CD4-positive, CD25-positive, alpha-beta regulatory T cell (primary cell): ENCODE results near the gene C10orf143. TPM values are rescaled to one million over a fixed set of nuclear protein-coding genes. Genes with fewer than 3 reads are reported as not detected.
"Not testable (repeated sequence)": the region's sequence is repeated elsewhere in the genome, so short reads cannot be mapped to it uniquely, and the experiment has no call there.

ENCODE experiments used
- ATAC-seq, 2 donors: fragments of 150-1000 bp; cut with Tn5 transposase; one replicate each; pipeline ENCODE4 v1.10.0; 2021; ENCODE audit warnings: low read depth in 2 of 2, moderate number of reproducible peaks in 2 of 2, moderate library complexity in 1 of 2
- DNase-seq, 3 donors: peaks; one replicate each; pipeline versions ENCODE4 v3.0.0 to v3.0.0-alpha.2; 2012 to 2022; ENCODE audit warnings: mixed read lengths in 1 of 3
- H3K27ac ChIP-seq: one replicate; pipeline ENCODE4 v1.7.0; 2013; ENCODE audit warnings: mild to moderate bottlenecking, low read length; ENCODE audit not compliant: insufficient read depth, poor library complexity, severe bottlenecking
- H3K27me3 ChIP-seq: one replicate; pipeline ENCODE4 v1.7.0; 2013; ENCODE audit warnings: low read length; ENCODE audit not compliant: control insufficient read depth, insufficient read depth
- H3K36me3 ChIP-seq: one replicate; pipeline ENCODE4 v1.7.0; 2013; ENCODE audit warnings: mild to moderate bottlenecking, low read length, moderate library complexity; ENCODE audit not compliant: control insufficient read depth, insufficient read depth
- H3K4me1 ChIP-seq: 2 replicates; pipeline ENCODE4 v1.7.0; 2013; ENCODE audit warnings: mild to moderate bottlenecking, low read length; ENCODE audit not compliant: insufficient read depth, control insufficient read depth, poor library complexity, severe bottlenecking
- H3K4me3 ChIP-seq: one replicate; pipeline ENCODE4 v1.7.0; 2013; ENCODE audit warnings: low read depth, mild to moderate bottlenecking, low read length, moderate library complexity
- H3K9me3 ChIP-seq, 2 experiments: 1 replicate in 1 of 2; 2 replicates in 1 of 2; pipeline ENCODE4 v1.7.0; 2013; ENCODE audit warnings: low read length in 2 of 2, mild to moderate bottlenecking in 1 of 2, moderate library complexity in 1 of 2; ENCODE audit not compliant: control insufficient read depth in 2 of 2
- H3K27ac Mint-ChIP-seq, 3 donors: one replicate each; pipeline ENCODE4 v1.8.0; 2020 to 2022; ENCODE audit warnings: mild to moderate bottlenecking in 3 of 3, mixed read lengths in 3 of 3, moderate library complexity in 2 of 3
- H3K27me3 Mint-ChIP-seq: one replicate; pipeline ENCODE4 v1.8.0; 2022; ENCODE audit warnings: mild to moderate bottlenecking, mixed read lengths
- H3K36me3 Mint-ChIP-seq: one replicate; pipeline ENCODE4 v1.8.0; 2020; ENCODE audit warnings: mixed read lengths
- H3K4me1 Mint-ChIP-seq, 4 donors: one replicate each; pipeline ENCODE4 v1.8.0; 2020 to 2022; ENCODE audit warnings: mixed read lengths in 4 of 4, mild to moderate bottlenecking in 1 of 4
- H3K4me3 Mint-ChIP-seq, 4 donors: one replicate each; pipeline ENCODE4 v1.8.0; 2020 to 2022; ENCODE audit warnings: mild to moderate bottlenecking in 4 of 4, mixed read lengths in 4 of 4, moderate library complexity in 3 of 4
- H3K9me3 Mint-ChIP-seq, 7 donors: one replicate each; pipeline ENCODE4 v1.8.0; 2020 to 2022; ENCODE audit warnings: mixed read lengths in 7 of 7, mild to moderate bottlenecking in 3 of 7, moderate library complexity in 2 of 7
- polyA plus RNA-seq, 4 donors: library from polyadenylated mRNA; unstranded; fragments of 300-500 nt; fragmentation: Illumina TruSeq; gene quantifications; one replicate each; pipeline ENCODE4 v1.2.3, GENCODE V29; 2021
- total RNA-seq: library from RNA; stranded (reverse); gene quantifications from one replicate; pipeline ENCODE4 v1.2.3, GENCODE V29; 2022

The C10orf143 gene
- total and polyA plus RNA-seq, 5 donors from 2014 or later = 7.7 to 28.9 (median 22.6) TPM

GRCh38 chr10:130127364-130128061 lies 16.9 kb upstream of the C10orf143 start:
- H3K27ac Mint-ChIP-seq = no peak overlapping the region
- peak overlapping the region in 1 of 4 donors; percentile 5 for H3K4me3 Mint-ChIP-seq
- no peak overlapping the region for H3K27ac ChIP-seq
- DNase-seq = peak; percentile 38 to 71 (median 46)
- H3K4me1 Mint-ChIP-seq = peaks cover 0 to 7% (median 3%) of the 10 kb centered on the region in 4 donors
- no peaks in the 10 kb centered on the region for H3K36me3 ChIP-seq
- H3K9me3 Mint-ChIP-seq = peaks cover 0 to 1% (median 0%) of the 10 kb centered on the region in 7 donors
- H3K4me1 ChIP-seq = no peaks in the 10 kb centered on the region
- no peak overlapping the region for H3K4me3 ChIP-seq
- peaks cover 64% of the 10 kb centered on the region for H3K27me3 Mint-ChIP-seq
- H3K27me3 ChIP-seq = no peaks in the 10 kb centered on the region
- H3K9me3 ChIP-seq = no peaks in the 10 kb centered on the region
- H3K36me3 Mint-ChIP-seq = no peaks in the 10 kb centered on the region
- ATAC-seq = peak; percentile 74 to 82

- H3K4me3 Mint-ChIP-seq = no peak overlapping the region
- H3K36me3 ChIP-seq = no peaks in the 10 kb centered on the region
- ATAC-seq = peak in 1 of 2 donors; percentile 11
- no peaks in the 10 kb centered on the region for H3K4me1 ChIP-seq
- no peaks in the 10 kb centered on the region for H3K4me1 Mint-ChIP-seq
- no peak for DNase-seq
- H3K27me3 Mint-ChIP-seq = peaks cover 15% of the 10 kb centered on the region
- no peak overlapping the region for H3K4me3 ChIP-seq
- H3K9me3 ChIP-seq = no peaks in the 10 kb centered on the region
- H3K27me3 ChIP-seq = no peaks in the 10 kb centered on the region
- peaks cover 0 to 11% (median 2%) of the 10 kb centered on the region in 7 donors for H3K9me3 Mint-ChIP-seq
- H3K36me3 Mint-ChIP-seq = no peaks in the 10 kb centered on the region
- H3K27ac Mint-ChIP-seq = no peak overlapping the region
- H3K27ac ChIP-seq = no peak overlapping the region
Measured at GRCh38 chr10:130121486-130122079, 11.0 kb upstream of the C10orf143 start.

GRCh38 chr10:130117535-130117934 lies 6.9 kb upstream of the C10orf143 start:
- H3K27me3 Mint-ChIP-seq, H3K9me3 ChIP-seq, H3K4me1 ChIP-seq, H3K36me3 ChIP-seq, ATAC-seq, H3K36me3 Mint-ChIP-seq, H3K27me3 ChIP-seq, H3K4me3 Mint-ChIP-seq, H3K27ac Mint-ChIP-seq, H3K4me1 Mint-ChIP-seq, H3K27ac ChIP-seq, DNase-seq, H3K4me3 ChIP-seq: not testable (repeated sequence)
- peaks cover 0 to 13% (median 2%) of the 10 kb centered on the region in 7 donors for H3K9me3 Mint-ChIP-seq

GRCh38 chr10:130116942-130117341 lies 6.3 kb upstream of the C10orf143 start:
- Mint-ChIP-seq H3K9me3 (peaks cover 0 to 13% (median 2%) of the 10 kb centered on the region in 7 donors), H3K4me1 (peaks cover 5 to 14% (median 8%) of the 10 kb centered on the region in 4 donors)
- not testable (repeated sequence) for ATAC-seq, H3K4me1 ChIP-seq, H3K27ac Mint-ChIP-seq, H3K4me3 ChIP-seq, DNase-seq, H3K27ac ChIP-seq, H3K27me3 ChIP-seq, H3K9me3 ChIP-seq, H3K27me3 Mint-ChIP-seq, H3K36me3 ChIP-seq, H3K4me3 Mint-ChIP-seq, H3K36me3 Mint-ChIP-seq

- Mint-ChIP-seq H3K4me1 (peaks cover 6 to 42% (median 28%) of the 10 kb centered on the region in 4 donors), H3K36me3 (peaks cover 4% of the 10 kb centered on the region)
- no peaks in the 10 kb centered on the region for H3K27me3 ChIP-seq
Measured at GRCh38 chr10:130112821-130113220, 2.2 kb upstream of the C10orf143 start.

GRCh38 chr10:130111852-130112180 lies 1.2 kb upstream of the C10orf143 start:
- H3K9me3 Mint-ChIP-seq = peaks cover 0 to 2% (median 0%) of the 10 kb centered on the region in 7 donors
- peak overlapping the region; percentile 88 to 97 (median 95) for H3K27ac Mint-ChIP-seq
- Histone ChIP-seq H3K4me1 (peaks cover 32% of the 10 kb centered on the region), H3K27ac (peak overlapping the region; percentile 94), H3K9me3 (no peaks in the 10 kb centered on the region), H3K4me3 (peak overlapping the region; percentile 69), H3K36me3 (no peaks in the 10 kb centered on the region), H3K27me3 (no peaks in the 10 kb centered on the region)
- peak overlapping the region; percentile 93 to 100 (median 98) for H3K4me3 Mint-ChIP-seq
- peaks cover 11 to 52% (median 35%) of the 10 kb centered on the region in 4 donors for H3K4me1 Mint-ChIP-seq
- no peak for ATAC-seq
- H3K27me3 Mint-ChIP-seq = peaks cover 5% of the 10 kb centered on the region
- peaks cover 4% of the 10 kb centered on the region for H3K36me3 Mint-ChIP-seq
- DNase-seq = peak in 1 of 3 donors; percentile 47

More at GRCh38 chr10:130112821-130113220, 2.2 kb upstream of the C10orf143 start:
- Histone ChIP-seq H3K4me3 (peak overlapping the region; percentile 26), H3K36me3 (no peaks in the 10 kb centered on the region), H3K4me1 (peaks cover 23% of the 10 kb centered on the region), H3K9me3 (no peaks in the 10 kb centered on the region), H3K27ac (no peak overlapping the region)
- Mint-ChIP-seq H3K9me3 (peaks cover 0 to 8% (median 2%) of the 10 kb centered on the region in 7 donors), H3K27ac (no peak overlapping the region), H3K27me3 (peaks cover 5% of the 10 kb centered on the region), H3K4me3 (peak overlapping the region in 2 of 4 donors; percentile 16 to 99)
- DNase-seq = no peak
- no peak for ATAC-seq

GRCh38 chr10:130111113-130111851 lies 652 bp upstream of the C10orf143 start:
- Mint-ChIP-seq H3K27me3 (peaks cover 5% of the 10 kb centered on the region), H3K4me1 (peaks cover 14 to 57% (median 40%) of the 10 kb centered on the region in 4 donors)
- DNase-seq = peak; percentile 95 to 98 (median 97)

More at GRCh38 chr10:130111113-130111851, 652 bp upstream of the C10orf143 start:
- peak overlapping the region; percentile 93 to 100 (median 98) for H3K4me3 Mint-ChIP-seq
- ATAC-seq = peak; percentile 81 to 83
- Histone ChIP-seq H3K36me3 (no peaks in the 10 kb centered on the region), H3K9me3 (no peaks in the 10 kb centered on the region), H3K4me3 (peak overlapping the region; percentile 95), H3K27ac (peak overlapping the region; percentile 94), H3K27me3 (no peaks in the 10 kb centered on the region), H3K4me1 (peaks cover 37% of the 10 kb centered on the region)
- H3K9me3 Mint-ChIP-seq = peaks cover 0 to 1% (median 0%) of the 10 kb centered on the region in 7 donors
- peaks cover 2% of the 10 kb centered on the region for H3K36me3 Mint-ChIP-seq
- H3K27ac Mint-ChIP-seq = peak overlapping the region; percentile 95 to 97 (median 95)
